ENCODE measurements around the gene ADORA2B.
"Not testable (repeated sequence)": the region's sequence is repeated elsewhere in the genome, so short reads cannot be mapped to it uniquely, and the experiment has no call there.

Gene ADORA2B

GRCh38 chr17:15926039-15926740 is 18.7 kb upstream of the ADORA2B start:
- DNase-seq: no peak

DNA sequence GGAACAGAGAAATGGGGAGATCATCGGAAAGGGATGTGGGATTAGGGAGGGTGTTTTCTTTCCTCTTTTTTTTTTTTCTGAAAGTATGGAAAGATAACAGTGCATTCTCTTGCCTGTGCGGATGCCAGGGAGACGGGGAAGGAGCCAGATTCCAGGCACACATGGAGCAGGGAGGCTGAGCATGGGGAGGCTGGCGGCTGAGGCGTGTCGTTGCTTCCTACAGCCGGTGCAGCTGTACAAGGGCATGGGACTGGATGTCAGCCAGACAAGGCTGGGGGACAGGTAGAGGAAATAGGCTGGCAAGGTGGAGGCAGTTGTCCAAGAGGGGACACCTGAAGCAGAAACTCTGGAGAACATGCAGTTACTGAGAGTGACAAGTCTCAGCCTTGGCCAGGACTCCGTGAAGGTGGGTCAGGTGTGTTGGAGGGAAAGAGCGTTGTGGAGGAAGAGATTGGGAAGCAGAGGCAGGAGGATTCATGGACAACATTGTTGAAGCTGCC is 16.6 kb upstream of the ADORA2B start:
- DNase-seq: no peak

GRCh38 chr17:15929941-15930340 is 15.0 kb upstream of the ADORA2B start:
- no peak for DNase-seq

GRCh38 chr17:15930426-15930825 is 14.5 kb upstream of the ADORA2B start:
- no peak for DNase-seq

GRCh38 chr17:15931394-15931793 is 13.5 kb upstream of the ADORA2B start:
- DNase-seq: no peak

- no peak for DNase-seq
These were observed 10.1 kb upstream of the ADORA2B start for GRCh38 chr17:15934866-15935265.

DNA sequence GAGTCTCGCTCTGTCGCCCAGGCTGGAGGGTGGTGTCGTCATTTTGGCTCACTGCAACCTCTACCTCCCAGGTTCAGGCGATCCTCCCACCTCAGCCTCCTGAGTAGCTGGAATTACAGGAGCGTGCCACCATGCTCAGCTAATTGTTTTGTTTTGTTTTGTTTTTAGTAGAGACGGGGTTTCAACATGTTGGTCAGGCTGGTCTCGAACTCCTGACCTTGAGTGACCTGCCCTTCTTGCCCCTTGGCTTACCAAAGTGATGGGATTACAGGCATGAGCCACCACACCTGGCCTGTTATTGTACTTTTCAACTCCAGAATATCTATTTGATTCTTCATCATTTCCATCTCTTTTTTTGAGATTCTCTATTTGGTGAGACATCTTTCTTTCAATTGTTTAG is 9.0 kb upstream of the ADORA2B start:
- DNase-seq: no peak

GRCh38 chr17:15936481-15936880 is 8.4 kb upstream of the ADORA2B start:
- DNase-seq: not testable (repeated sequence)

DNA sequence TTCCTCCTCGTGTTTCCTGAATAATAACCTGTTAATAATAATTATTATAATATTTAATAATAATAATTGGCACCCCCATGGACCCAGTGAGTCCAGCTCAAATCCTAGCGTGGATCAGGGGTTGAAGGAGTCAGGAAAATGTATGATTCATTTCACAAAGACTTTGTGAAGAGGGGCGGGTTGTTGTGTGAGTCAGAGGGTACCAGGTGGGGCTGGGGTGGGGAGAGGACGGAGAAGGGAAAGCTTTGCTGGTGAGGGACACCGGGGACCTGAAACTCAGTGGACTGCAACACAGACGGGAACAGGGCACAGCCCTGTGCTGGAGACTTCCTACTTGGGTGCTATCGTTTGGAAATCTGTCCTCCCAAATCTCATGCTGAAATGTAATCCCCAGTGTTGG is 3.1 kb upstream of the ADORA2B start:
- DNase-seq: no peak

DNA sequence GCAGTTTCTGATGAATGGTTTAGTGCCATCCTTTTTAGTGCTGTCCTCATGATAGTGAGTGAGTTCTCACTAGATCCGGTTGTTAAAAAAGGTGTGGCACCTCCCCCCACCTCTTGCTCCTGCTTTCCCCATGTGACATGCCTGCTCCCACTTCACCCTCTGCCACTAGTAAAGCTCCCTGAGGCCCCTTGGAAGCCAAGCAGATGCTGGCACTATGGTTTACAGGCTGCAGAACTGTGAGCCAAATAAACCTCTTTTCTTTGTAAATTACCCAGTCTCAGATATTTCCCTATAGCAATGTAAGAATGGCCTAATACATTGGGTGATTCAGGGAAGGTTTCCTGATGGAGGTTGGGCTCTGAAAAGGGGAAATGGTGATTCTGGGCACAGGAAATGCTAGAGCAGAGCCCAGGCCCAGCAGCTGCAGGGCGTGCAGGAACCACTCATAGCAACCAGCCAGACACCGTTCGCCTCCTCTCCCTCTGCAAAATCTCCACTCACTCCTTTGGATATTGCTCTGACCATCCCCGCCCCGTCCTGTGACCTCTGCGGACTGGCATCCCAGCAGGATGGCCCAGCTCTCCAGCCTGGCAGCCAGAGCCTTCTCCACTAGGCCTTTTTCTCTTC is 2.6 kb upstream of the ADORA2B start:
- DNase-seq: no peak

- no peak for DNase-seq
These were observed 765 bp upstream of the ADORA2B start for GRCh38 chr17:15943971-15944758.

DNA sequence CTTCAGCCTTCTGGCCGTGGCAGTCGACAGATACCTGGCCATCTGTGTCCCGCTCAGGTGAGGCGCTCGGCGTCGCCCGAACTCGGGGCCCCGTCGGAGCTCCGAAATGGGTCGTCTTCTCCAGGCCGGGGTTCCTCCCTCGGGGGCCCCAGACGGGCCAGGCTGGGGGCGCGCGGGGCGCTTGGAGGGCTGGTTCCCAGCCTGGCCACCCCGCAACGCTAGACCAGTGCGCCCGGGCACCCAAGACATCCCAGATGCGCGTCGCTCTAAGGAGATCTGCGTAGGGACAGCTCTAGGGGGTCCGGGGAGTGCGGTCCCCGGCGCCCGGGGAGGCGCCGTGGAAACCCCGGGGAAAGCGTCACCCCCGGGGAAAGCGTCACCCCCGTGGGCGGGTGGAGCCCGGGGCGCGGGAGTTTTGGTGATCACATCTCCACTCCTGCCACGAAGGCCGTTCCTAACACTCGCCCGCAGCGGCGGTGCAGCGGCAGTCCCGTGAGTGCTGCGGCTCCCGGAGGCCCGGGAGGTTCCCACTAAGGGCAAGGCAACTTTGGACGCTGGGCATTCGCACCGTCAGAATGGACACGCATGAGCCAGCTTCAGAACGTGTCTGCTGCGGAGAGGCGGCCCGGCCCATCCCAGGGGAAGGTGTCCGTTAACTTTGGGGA is 729 bp downstream of the ADORA2B start:
- no peak for DNase-seq

DNA sequence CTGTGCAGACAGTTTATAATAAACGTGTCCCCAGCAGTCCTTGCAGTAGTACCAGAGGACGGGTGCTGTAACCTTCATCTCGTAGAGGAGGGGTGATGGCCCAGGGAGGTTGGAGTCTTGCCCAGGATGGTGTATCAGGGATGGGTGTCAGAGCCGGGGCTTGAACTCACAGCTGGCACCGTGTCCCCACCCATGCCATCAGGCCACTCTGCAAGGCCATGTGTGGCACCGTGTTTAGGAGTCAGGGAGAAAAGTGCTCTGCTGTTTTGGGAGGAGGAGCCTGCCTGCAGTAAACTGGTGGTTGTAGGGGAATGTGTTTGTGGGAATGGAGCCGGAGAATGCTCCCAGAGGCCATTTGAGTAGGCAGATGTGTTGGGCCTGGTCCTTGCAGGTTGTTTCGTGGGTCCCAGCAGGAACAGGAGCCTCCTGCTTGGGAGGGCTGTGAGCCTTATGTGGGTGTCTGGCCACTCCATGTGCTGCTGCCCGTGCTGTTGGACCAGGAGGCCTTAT is 1.7 kb downstream of the ADORA2B start:
- DNase-seq: no peak

GRCh38 chr17:15947271-15947670 is 2.3 kb downstream of the ADORA2B start:
- no peak for DNase-seq

DNA sequence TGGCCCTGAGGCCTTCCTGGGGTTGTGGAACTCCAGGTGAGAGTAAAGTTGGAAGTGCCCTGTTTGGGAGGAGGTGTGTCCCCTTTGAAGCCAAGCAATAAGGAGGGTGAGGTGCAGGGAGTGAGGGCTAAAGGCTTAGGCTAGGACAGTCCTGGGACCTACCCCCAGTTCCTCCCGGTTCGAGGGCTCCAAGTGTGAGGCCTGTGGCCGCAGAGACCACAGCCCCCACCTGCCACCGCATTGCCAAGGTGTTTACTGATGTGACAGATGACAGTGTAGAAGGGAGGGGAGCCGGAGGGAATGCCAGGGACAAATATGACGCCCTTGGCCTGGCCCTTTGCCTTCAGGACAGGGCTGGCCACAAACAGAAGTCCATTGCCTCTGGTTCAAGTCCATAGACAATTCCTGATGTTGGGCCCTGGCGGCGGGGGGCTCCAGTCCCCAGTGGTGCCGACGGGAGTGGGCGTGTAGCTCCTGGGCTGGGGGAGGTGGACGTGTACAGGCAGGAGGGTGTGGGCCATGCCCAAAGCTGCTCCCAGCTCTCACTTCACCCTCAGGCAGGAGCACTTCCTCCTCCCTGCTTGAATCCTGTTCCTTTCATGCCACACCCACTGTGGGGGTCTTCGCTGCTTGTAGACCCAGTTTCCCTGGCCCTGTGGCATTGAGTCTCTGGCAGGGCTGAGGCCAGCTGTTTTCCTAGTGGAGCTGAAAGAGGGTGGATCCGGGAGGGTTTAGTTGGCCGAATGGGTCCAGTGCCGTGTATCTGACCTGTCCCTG is 3.2 kb downstream of the ADORA2B start:
- no peak for DNase-seq

DNA sequence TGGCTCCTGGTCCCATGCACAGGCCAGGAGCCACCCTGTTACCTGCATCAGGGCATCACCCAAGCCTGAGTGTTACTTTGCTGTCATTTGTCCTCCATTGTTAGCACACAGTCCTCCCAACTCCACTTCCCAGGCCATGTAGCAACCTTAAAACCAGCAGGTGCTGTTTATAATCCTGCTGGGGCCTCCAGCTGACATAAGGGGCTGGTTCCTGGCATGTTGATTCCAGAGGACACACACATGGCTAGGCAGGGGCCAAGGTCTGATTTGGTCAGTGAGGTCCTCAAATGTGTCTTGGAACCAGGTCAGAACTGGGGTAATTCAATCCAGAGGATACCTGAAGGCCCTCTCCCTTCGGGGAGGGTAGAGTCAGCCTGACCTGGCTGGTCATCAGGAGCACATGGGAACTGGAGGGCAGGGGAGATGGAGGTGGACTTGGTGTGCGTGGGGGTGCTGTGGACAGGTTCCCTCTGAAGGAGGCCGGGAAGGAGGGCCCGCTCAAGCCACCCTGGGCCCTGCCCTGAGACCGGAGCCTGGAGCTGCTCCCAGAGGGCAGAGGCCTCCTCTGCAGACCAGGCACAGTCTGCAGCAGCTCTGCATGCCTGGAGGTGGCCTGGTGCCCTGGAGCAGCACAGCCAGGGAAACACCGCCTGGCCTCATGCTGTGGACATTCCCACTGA is 6.6 kb downstream of the ADORA2B start:
- no peak for DNase-seq

GRCh38 chr17:15952048-15952532 is 7.2 kb downstream of the ADORA2B start:
- no peak for DNase-seq

DNA sequence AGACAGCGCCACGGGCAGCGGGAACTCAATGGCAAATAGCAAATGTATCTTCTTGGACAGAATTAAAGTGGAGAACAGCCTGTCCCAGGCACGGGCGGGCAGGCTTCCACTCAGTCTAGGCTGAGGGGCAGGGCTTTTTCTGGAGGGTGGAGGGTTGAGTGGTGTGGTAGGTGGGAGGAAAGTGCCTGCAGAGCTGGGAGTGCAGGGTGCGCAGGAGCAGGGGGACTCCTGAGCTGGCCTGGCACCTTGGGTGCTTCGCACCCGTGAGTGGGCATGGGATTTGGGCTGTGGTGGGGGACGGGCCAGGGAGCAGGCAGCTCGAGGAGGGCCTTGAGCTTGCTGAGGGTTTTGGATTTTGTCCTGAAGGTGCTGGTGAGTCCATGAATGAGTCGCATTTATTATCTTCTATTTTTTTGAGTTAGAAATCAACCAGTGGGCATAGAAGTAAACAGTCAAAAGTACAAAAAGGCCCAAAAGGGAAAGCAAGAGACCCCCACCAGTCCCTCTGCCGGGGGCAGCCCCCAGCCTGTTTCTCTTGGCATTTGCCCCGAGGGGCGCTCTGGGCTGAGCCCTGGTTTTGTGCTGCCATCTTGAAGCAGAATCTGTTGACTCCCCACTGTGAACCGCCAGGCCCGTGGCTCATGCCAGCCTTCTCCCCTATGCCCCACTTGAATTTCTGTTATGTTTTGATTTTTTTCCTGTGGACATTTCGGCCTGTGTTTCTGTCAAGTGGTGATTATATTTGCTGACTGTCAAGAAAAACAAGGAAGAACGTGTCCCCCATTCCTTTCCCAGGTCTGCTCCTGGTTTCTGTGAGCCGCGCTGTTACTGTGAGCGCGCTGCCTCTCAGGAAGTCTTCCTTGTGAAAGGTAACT is 8.2 kb downstream of the ADORA2B start:
- no peak for DNase-seq

GRCh38 chr17:15954222-15954621 is 9.3 kb downstream of the ADORA2B start:
- DNase-seq: no peak

GRCh38 chr17:15955793-15956541 is 11.0 kb downstream of the ADORA2B start:
- DNase-seq: no peak

Data from NK-92 treated with Interleukin-12 subunit alpha and Interleukin-12 subunit beta, amount 100 ng/mL, for 24 hours (cell line).